ENCODE measurements around the gene IL21R.

- no peak for TF ChIP-seq POLR2A (IDR thresholded peaks at IDR 0.05; ENCODE audit: low read length)
- TF ChIP-seq GATA1 (IDR thresholded peaks at IDR 0.05; ENCODE audit: low read depth, low read length), result no peak
Observed at GRCh38 chr16:27403601-27403992, 1.6 kb downstream of the IL21R start.
